PC-9 (cell line): ENCODE results near the gene NOTO. TPM values are rescaled to one million over a fixed set of nuclear protein-coding genes. Genes with fewer than 3 reads are reported as not detected.
"Not testable (repeated sequence)": the region's sequence is repeated elsewhere in the genome, so short reads cannot be mapped to it uniquely, and the experiment has no call there.

Source experiments
- BruUV-seq: library from RNA; stranded (reverse); fragments of 400-500 nt; replicated peaks from 2 replicates; lab custom pipeline; 2021; lab: Mats Ljungman, UMichigan
- CTCF ChIA-PET: fragments of 300-600 bp; sonication (Branson Sonifier 250); formaldehyde crosslinking; loops from one replicate; lab custom pipeline; 2022; ENCODE audit warnings: antibody characterized with exemption; lab: Charles Lee
- POLR2A ChIA-PET: fragments of 300-600 bp; sonication (Branson Sonifier 250); formaldehyde crosslinking; loops from one replicate; lab custom pipeline; 2022; ENCODE audit warnings: antibody characterized with exemption; ENCODE audit not compliant: unreplicated experiment; lab: Charles Lee
- DNase-seq, 2 experiments: peaks; one replicate each; pipeline versions ENCODE4 v3.0.0 to v3.0.0-alpha.2; 2015 to 2022; ENCODE audit warnings: mixed read lengths in 1 of 2
- H2AFZ ChIP-seq: fragments of 200-600 bp; sonication (generic); 2 replicates; pipeline ENCODE4 v1.8.1; 2017; ENCODE audit warnings: antibody characterized with exemption
- H3F3A ChIP-seq: fragments of 200-600 bp; sonication (generic); 2 replicates; pipeline ENCODE4 v1.8.1; 2017; ENCODE audit warnings: antibody characterized with exemption, mild to moderate bottlenecking, low read depth; ENCODE audit not compliant: insufficient read depth
- H3K27ac ChIP-seq: fragments of 200-600 bp; sonication (generic); 2 replicates; pipeline ENCODE4 v1.6.1; 2016; ENCODE audit warnings: mixed run types
- H3K27me3 ChIP-seq: fragments of 200-600 bp; sonication (generic); 2 replicates; pipeline ENCODE4 v1.6.1; 2016; ENCODE audit warnings: low read depth, mixed run types; ENCODE audit not compliant: insufficient read depth
- H3K36me3 ChIP-seq: fragments of 200-600 bp; sonication (generic); 2 replicates; pipeline ENCODE4 v1.6.1; 2016; ENCODE audit warnings: low read depth, mixed run types
- H3K4me1 ChIP-seq: fragments of 200-600 bp; sonication (generic); replicated peaks from 2 replicates; pipeline ENCODE4 v1.6.1; 2016; ENCODE audit warnings: mixed run types; ENCODE audit not compliant: insufficient read depth
- H3K4me2 ChIP-seq: fragments of 200-600 bp; sonication (generic); 2 replicates; pipeline ENCODE4 v1.6.1; 2017; ENCODE audit warnings: mixed run types
- H3K4me3 ChIP-seq: fragments of 200-600 bp; sonication (generic); 2 replicates; pipeline ENCODE4 v1.6.1; 2016; ENCODE audit warnings: mixed run types
- H3K79me2 ChIP-seq: fragments of 200-600 bp; sonication (generic); 2 replicates; pipeline ENCODE4 v1.6.1; 2017; ENCODE audit warnings: low read depth, mixed run types
- H3K9me2 ChIP-seq: fragments of 200-600 bp; sonication (generic); 2 replicates; pipeline ENCODE4 v1.8.1; 2017; ENCODE audit warnings: mild to moderate bottlenecking; ENCODE audit not compliant: insufficient read depth
- H3K9me3 ChIP-seq: fragments of 200-600 bp; sonication (generic); 2 replicates; pipeline ENCODE4 v1.8.1; 2016; ENCODE audit warnings: low read depth; ENCODE audit not compliant: insufficient read depth
- H4K20me1 ChIP-seq: fragments of 200-600 bp; sonication (generic); 2 replicates; pipeline ENCODE4 v1.8.1; 2017; ENCODE audit not compliant: insufficient read depth
- EZH2 ChIP-seq: fragments of 200-600 bp; sonication (generic); IDR thresholded peaks from 2 replicates; pipeline ENCODE4 v1.8.0; 2017; ENCODE audit warnings: antibody characterized with exemption, low read depth
- intact Hi-C: fragments of 100-400 bp; cut with micrococcal nuclease; formaldehyde crosslinking; loops from one replicate; pipeline ENCODE4 v1.10.0; 2022; ENCODE audit not compliant: unreplicated experiment
- total RNA-seq: library from RNA; stranded (reverse); gene quantifications from 2 replicates; pipeline ENCODE4 v1.2.3, GENCODE V29; 2021
- TF ChIP-seq, protein P1 (sequence below): fragments of 200-600 bp; sonication (generic); conservative IDR thresholded peaks from 2 replicates; pipeline ENCODE4 v1.6.1; 2017; ENCODE audit warnings: mixed run types, antibody characterized with exemption, mild to moderate bottlenecking, moderate library complexity

Gene NOTO
- total RNA-seq, 1 experiment from 2014 or later: not detected

DNA sequence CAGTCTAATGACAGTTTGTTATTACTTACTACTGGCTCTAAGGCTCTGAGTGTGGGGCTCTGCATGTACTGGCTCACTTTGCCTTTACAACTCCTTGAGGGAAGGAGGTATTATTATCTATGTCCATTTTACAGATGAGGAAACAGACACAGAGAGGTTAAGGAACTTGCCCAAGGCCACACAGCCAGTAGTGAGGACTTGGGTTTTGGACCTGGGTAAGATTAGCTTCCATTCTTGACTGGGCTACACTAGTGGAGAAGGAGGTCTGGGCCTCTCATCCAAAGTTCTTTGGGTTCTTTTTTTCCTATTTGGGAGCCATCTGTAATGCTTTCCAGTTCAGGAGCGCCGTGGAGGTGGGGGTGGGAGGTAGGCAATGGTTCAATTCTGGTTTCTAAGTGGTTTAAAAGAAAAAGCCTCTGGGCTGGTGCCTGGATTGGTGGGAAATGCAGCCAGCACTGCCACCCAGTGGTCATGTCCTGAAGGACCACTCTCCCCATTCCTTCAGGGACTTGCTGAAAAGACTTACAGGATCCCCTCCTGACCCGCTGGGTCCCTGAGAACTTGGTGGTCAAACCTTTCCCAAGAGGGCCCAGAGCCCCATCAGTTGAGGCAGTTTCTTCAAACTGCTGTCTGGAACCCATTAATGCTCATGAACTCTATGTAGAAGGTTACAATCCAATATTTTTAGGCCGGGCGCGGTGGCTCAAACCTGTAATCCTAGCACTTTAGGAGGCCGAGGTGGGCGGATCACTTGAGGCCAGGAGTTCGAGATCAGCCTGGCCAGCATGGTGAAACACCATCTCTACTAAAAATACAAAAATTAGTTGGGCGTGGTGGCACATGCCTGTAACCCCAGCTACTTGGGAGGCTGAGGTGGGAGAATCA is 38.6 kb upstream of the NOTO start:
- H3K4me3 ChIP-seq: no peak overlapping the region
- no peak overlapping the region for H3K27ac ChIP-seq
- H3K9me3 ChIP-seq: 0 out of 2 replicates have a peak, but pooled peaks cover 4% of the 10 kb centered on the region
- intact Hi-C loops: loop anchor here (1.0 kb wide), 3 partner anchors 78 to 271 kb away; no protein-coding TSS in a partner anchor
- ChIA-PET POLR2A (no interaction called here), CTCF (interaction anchor here (0.6 to 0.7 kb wide), 3 partner anchors 51 to 1632 kb away, joined by 4 to 16 read pairs (median 8); partner anchors contain the start of gene RAB11FIP5)
- H3K79me2 ChIP-seq: no peaks in the 10 kb centered on the region
- no peaks in the 10 kb centered on the region for H3K9me2 ChIP-seq
- H3K27me3 ChIP-seq: peaks cover 13% of the 10 kb centered on the region; the same call in 1 of the 2 replicates
- no TSS peak for BruUV-seq
- no peak overlapping the region for H2AFZ ChIP-seq
- peak; percentile 48 to 68 for DNase-seq
- H3K4me2 ChIP-seq: no peak overlapping the region
- no peaks in the 10 kb centered on the region for H4K20me1 ChIP-seq
- TF ChIP-seq EZH2: no peak
- TF ChIP-seq, protein P1, sequence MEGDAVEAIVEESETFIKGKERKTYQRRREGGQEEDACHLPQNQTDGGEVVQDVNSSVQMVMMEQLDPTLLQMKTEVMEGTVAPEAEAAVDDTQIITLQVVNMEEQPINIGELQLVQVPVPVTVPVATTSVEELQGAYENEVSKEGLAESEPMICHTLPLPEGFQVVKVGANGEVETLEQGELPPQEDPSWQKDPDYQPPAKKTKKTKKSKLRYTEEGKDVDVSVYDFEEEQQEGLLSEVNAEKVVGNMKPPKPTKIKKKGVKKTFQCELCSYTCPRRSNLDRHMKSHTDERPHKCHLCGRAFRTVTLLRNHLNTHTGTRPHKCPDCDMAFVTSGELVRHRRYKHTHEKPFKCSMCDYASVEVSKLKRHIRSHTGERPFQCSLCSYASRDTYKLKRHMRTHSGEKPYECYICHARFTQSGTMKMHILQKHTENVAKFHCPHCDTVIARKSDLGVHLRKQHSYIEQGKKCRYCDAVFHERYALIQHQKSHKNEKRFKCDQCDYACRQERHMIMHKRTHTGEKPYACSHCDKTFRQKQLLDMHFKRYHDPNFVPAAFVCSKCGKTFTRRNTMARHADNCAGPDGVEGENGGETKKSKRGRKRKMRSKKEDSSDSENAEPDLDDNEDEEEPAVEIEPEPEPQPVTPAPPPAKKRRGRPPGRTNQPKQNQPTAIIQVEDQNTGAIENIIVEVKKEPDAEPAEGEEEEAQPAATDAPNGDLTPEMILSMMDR: peak; percentile 93
- H3K36me3 ChIP-seq: no peaks in the 10 kb centered on the region
- H3F3A ChIP-seq: no peaks in the 10 kb centered on the region
- no peaks in the 10 kb centered on the region for H3K4me1 ChIP-seq

DNA sequence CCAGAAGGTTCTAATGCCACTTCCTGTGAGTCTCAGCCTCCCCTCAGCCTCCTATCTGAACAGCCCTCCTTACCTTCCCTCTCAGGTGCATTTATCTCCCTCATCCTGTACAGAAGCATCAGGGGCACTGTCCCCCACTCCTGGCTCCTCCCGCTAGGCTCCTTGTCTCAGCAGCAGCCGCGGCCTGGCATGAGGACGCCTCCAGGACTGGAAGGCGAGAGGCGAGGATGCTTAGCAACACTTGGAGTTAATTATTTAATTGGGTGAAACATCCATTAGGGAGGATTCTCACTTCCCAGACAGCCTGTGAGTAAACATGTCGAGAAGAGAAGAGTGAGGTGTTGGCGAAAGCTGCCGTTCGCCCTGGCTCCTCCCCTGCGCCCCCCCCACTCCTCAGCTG is 36.4 kb upstream of the NOTO start:
- H3K4me2 ChIP-seq: not testable (repeated sequence)

DNA sequence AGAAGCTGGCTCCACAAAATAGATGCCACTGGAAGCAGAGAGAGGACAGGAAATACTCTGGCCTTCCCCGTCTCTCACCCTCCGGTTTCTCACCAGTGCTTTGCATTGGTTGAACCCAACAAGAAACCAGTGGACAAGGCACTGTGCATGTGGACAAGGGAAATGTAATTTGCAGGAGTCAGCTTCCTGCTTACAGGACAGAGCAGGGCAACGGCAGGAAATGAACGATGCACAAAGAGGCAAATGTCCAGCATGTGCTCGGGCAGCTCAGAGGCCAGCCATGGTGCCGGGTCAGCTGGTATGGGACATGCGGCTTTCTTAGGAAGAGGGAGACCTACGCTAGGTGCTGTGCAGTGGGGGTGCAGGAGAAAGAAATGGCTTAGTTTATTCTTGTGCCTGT is 35.6 kb upstream of the NOTO start:
- BruUV-seq, H3K4me3 ChIP-seq: not testable (repeated sequence)

More for the DNA sequence above, 36.4 kb upstream of the NOTO start:
- CTCF ChIA-PET, H2AFZ ChIP-seq, POLR2A ChIA-PET, intact Hi-C loops, H3K4me3 ChIP-seq, H4K20me1 ChIP-seq, H3K9me3 ChIP-seq, H3K4me1 ChIP-seq, H3K9me2 ChIP-seq, H3K79me2 ChIP-seq, H3K36me3 ChIP-seq, DNase-seq, H3F3A ChIP-seq, H3K27ac ChIP-seq, BruUV-seq: not testable (repeated sequence)
- H3K27me3 ChIP-seq: peaks cover 13% of the 10 kb centered on the region; the same call in 1 of the 2 replicates

DNA sequence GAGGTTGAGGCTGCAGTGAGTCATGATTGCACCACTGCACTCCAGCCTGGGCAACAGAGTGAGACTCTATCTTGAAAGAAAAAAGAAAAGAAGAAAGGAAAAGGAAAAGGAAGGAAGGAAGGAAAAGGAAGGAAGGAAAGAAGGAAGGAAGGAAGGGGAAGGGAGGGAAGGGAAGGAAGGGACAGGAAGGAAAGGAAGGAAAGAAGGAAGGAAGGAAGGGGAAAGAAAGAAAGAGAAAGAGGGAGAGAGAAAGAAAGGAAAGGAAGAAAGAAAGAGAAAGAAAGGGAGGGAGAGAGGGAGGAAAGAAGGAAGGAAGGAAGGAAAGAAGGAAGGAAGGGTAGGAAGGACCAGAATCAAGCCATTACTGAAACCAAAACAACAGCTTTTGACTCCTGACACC is 34.0 kb upstream of the NOTO start:
- CTCF ChIA-PET, H3K4me3 ChIP-seq, H3K27ac ChIP-seq, H3K4me2 ChIP-seq, H3K27me3 ChIP-seq, H2AFZ ChIP-seq, H3K9me3 ChIP-seq, intact Hi-C loops, H3K4me1 ChIP-seq, H3K79me2 ChIP-seq, BruUV-seq, H3K9me2 ChIP-seq, H4K20me1 ChIP-seq, H3K36me3 ChIP-seq, DNase-seq, H3F3A ChIP-seq: not testable (repeated sequence)
- POLR2A ChIA-PET: interaction anchor here (0.6 kb wide), 1 partner anchor 269 kb away, joined by 3 read pairs; no protein-coding TSS in a partner anchor

More for the DNA sequence above, 35.6 kb upstream of the NOTO start:
- POLR2A ChIA-PET, H3K27ac ChIP-seq, intact Hi-C loops, H3K27me3 ChIP-seq, DNase-seq, H3K79me2 ChIP-seq, H3K4me2 ChIP-seq, H4K20me1 ChIP-seq, CTCF ChIA-PET, H3F3A ChIP-seq, H2AFZ ChIP-seq, H3K9me2 ChIP-seq, H3K9me3 ChIP-seq, H3K4me1 ChIP-seq, H3K36me3 ChIP-seq: not testable (repeated sequence)

DNA sequence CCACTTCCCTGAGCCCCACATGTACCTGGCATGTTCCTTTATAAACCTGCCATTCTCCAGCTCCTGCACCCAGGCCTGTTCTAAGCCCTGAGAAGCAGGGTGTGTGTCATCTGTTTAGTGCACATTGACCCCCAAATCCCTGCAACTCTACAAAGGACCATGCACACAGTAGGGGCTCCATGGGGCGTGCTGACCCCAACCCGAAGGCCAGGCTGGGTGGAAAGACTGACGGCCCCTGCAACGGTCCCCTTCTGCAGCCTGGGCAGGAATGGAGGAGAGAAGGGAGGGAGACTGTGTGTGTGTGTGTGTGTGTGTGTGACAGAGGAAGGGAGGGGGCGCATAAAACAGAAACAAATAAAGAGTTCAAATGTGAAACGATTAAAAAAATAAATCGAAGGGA is 32.0 kb upstream of the NOTO start:
- DNase-seq, POLR2A ChIA-PET, H3K4me3 ChIP-seq, H4K20me1 ChIP-seq, H3K9me2 ChIP-seq, H3K4me1 ChIP-seq, H3F3A ChIP-seq, intact Hi-C loops, H3K9me3 ChIP-seq, BruUV-seq, H3K27ac ChIP-seq, CTCF ChIA-PET, H3K36me3 ChIP-seq, H3K79me2 ChIP-seq, H3K4me2 ChIP-seq, H2AFZ ChIP-seq: not testable (repeated sequence)
- peaks cover 12% of the 10 kb centered on the region; the same call in 1 of the 2 replicates for H3K27me3 ChIP-seq
